ENCODE measurements around the gene CACNG1.
A peak's percentile ranks its signal among the peaks of the same experiment; 100 is the strongest.

Gene CACNG1

DNA sequence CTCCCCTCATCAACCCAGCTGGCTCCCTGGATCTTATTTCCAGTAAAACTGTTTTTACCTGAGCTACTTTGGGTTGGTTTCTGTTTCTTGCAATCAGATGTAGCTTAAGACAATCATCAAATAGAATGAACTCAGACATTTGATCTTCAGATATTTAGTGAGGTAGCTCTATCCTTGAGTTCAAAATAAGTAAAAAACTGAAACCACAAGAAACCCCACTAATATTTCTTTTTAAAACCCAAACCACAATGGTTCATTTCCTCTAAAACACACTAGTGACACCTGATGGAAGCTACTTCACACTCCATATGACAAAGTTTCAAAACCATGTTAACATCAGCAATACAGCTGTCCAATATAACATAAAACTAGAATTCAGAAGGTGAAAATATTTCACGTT lies 37.8 kb downstream of the CACNG1 start:
- no peak for DNase-seq

DNA sequence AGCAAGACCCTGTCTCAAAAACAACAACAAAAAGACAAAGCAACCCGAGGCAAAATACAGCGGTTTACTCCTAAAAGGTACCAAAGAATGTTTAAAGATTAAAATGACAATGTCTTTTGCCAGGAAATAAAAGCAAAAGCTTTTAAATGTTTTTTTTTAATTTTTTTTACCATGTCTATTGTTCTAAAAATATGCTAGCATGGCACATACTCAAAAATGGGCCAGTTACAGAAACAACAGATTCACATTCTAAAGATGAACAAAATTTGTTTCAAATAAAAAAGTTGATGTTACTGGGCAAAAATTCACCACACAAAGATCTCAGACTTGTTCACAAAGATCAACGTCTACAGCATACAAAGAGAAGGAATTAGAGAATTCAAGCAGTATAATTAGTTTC lies 41.1 kb downstream of the CACNG1 start:
- DNase-seq: no peak

DNA sequence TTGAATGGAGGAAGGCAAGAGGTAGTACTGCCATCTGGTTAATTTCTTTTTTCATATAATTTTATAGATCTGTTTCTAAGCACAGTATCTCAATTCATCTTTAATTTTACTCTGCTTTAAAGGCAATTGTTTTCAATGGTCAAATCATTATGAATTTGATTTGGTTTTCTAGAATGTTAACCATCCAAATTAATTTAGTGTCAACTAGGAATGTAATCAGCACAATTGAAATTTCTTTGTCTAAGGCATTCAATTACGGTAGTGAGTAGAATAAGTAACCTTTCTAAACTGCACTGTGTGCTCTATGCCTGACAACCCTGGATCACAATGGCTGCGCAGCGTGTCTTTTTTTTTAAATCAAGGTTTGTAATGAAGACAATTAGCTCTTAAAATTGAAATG lies 44.3 kb downstream of the CACNG1 start:
- no peak for DNase-seq

DNA sequence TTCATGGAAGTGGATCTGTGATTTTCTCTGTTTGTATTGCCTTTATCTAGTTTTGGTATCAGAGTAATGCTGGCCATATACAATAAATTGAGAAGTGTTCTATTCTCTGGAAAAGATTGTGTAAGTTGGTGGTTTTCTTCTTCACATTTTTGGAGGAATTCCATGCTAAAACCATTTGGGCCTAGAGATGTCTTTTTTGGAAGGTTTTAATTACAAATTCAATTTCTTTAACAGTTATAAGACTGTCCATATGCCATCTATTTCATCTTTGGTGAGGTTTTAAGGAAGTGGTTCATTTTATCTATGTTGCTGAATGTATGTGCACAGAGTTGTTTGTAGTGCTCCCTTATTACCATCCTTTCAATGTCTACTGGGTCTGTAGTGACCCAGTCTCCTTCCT lies 46.0 kb downstream of the CACNG1 start:
- DNase-seq: no peak

DNA sequence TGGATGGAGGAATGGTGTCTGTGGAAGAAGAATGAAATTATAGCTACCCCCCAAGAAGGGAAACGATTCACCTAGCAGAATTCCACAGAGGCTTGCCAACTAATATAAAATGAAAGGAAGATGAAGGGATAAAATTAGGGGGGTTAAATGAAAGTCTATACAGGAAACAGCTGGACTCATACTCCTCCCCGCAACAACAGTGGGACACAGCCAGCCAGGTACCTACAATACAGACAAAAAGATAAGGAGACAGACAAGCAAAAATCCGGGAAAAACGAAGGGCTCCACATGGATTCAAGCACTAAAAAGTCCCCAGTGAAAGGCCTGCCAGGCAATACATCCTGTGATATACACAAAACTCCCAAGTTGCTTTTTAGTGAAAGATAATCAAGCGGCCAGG lies 47.9 kb downstream of the CACNG1 start:
- DNase-seq: no peak

DNA sequence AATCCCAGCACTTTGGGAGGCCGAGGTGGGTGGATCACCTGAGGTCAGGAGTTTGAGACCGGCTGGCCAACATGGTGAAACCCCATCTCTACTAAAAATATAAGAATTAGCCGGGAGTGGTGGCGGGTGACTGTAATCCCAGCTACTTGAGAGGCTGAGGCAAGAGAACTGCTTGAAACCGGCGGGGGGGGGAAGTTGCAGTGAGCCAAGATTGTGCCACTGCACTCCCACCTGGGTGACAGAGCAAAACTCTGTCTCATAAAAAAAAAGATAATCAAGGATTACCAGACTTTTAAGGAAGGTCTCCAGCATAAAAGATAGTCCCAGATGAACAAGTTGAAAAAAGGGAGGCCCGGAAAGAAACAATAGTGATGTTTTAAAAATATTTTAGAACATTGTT lies 48.4 kb downstream of the CACNG1 start:
- DNase-seq: peak in 1 of 2 donors; percentile 28

DNA sequence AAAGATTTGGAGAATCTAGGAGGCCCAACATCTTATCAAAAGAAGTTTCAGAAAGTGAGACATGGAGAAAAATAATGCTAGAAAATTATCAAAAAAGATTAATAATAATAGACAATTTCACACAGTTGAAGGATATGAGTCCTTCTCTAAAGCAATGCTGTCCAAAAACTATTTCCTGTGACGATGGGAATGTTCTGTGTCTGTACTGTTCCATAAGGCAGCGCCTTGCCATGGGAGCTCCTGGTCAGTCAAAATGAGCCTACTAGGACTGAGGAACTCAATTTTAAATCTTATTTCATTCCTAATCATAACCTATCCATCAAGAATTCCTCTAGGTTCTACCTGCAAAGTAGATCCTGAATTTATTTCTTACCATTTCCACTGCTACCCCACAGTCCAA lies 49.0 kb downstream of the CACNG1 start:
- no peak for DNase-seq

DNA sequence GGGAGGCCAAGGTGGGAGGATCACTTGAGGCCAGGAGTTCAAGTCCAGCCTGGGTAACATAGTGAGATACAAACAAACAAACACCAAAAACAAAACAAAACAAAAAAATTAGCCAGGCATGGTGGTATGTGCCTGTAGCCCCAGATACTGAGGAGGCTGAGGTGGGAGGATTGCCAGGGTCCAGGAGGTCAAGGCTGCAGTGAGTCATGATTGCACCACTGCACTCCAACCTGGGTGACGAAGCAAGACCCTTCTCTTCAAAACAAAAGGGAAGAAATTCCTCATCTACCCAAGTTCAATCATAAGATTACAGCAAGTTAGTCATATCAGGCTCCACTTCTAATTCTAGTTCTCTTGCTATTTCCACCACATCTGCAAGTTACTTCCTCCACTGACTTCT lies 50.9 kb downstream of the CACNG1 start:
- peak; percentile 56 to 70 for DNase-seq

DNA sequence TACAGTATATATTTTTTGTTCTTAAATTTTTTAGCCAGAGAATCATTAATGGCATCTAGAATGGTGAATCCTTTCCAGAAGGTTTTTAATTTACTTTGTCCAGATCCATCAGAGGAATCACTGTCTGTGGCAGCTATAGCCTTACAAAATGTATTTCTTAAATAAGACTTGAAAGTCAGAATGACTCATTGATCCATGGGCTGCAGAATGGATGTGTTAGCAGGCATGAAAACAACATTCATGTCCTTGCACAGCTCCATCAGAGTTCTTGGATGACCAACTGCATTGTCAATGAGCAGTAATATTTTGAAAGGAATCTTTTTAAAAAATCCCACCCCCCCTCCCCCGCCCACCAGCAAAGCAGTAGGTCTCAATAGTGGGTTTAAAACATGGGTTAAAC lies 51.4 kb downstream of the CACNG1 start:
- no peak for DNase-seq

DNA sequence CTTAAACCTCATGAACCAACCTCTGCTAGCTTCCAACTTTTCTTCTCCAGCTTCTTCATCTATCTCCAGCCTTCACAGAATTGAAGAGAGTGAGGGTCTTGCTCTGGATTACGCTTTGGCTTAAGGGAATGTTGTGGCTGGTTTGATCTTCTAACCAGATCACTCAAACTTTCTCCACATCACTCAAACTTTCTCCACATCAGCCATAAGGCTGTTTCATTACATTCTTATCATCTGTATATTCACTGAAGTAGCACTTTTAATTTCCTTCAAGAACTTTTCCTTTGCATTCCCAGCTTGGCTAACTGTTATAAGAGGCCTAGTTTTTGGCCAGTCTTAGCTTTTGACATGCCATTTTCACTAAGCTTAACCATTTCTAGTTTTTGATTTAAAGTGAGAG lies 52.3 kb downstream of the CACNG1 start:
- no peak for DNase-seq

DNA sequence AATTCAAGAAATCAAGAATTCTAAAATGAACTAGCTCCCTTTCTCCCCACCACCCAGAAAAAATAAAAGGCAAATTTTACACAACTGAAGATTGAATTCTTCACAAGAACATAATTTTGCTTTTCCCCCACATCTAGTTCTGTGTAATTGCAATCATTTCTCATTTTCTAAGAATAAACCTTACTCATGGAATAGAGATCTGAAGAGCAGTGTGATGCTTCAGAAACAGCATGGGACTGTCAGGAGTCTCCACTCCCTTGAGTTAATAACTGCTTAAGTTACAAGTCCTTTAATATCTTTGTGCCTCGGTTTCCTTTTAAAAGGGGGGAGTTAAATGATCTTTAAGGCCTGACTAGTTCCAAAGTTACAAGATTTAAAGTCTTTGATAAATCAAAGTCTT lies 53.7 kb downstream of the CACNG1 start:
- DNase-seq: peak; percentile 34 to 74

DNA sequence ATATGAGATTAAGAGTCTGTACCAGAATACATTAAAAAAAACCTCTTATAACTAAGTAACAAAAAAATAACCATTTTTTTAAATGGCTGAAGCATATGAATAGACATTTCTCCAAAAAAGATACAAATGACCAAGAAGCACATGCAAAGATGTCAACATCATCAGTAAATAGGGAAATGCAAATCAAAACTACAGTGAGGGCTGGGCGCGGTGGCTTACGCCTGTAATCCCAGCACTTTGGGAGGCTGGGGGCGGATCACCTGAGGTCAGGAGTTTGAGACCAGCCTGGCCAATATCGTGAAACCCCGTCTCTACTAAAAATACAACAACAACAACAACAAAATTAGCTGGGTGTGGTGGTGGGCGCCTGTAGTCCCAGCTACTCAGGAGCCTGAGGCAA lies 60.3 kb downstream of the CACNG1 start:
- peak; percentile 79 to 86 for DNase-seq

DNA sequence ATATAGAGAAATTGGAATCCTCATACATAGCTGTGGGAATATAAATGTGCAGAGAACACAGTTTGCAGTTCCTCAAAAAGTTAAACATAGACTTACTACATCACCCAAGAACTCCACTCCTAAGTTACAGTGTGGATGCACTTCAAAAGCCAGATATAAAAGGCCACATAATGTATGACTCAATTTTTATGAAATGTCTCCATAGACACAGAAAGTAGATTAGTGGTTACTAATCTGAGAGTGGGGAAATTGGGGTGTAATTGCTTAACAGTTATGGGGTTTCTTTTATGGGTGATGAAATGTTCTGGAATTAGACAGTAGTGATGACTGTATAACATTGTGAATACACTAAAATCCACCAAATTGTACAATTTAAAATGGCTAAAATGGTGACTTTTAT lies 60.9 kb downstream of the CACNG1 start:
- DNase-seq: peak; percentile 81 to 97

All from inflammatory macrophage (primary cell).